Measurements from ENCODE around the gene CDH22.

- TF ChIP-seq CTCF (conservative IDR thresholded peaks at IDR 0.05) (no peak), ZFX (IDR thresholded peaks at IDR 0.05) (no peak)
Measured at GRCh38 chr20:46206025-46206424, 102.3 kb downstream of the CDH22 start.

Data from C4-2B (cell line).